GM21360 (cell line): Measurements from ENCODE around the gene MORN5.

ENCODE experiments used
- ATAC-seq: cut with Tn5 transposase; IDR thresholded peaks from one replicate; pipeline ENCODE4 v1.9.1; 2021; ENCODE audit warnings: mild to moderate bottlenecking, moderate library complexity; ENCODE audit not compliant: unreplicated experiment

The MORN5 gene

GRCh38 chr9:122190597-122191381 is 31.1 kb downstream of the MORN5 start:
- no peak for ATAC-seq

GRCh38 chr9:122191584-122191983 is 31.9 kb downstream of the MORN5 start:
- no peak for ATAC-seq

DNA sequence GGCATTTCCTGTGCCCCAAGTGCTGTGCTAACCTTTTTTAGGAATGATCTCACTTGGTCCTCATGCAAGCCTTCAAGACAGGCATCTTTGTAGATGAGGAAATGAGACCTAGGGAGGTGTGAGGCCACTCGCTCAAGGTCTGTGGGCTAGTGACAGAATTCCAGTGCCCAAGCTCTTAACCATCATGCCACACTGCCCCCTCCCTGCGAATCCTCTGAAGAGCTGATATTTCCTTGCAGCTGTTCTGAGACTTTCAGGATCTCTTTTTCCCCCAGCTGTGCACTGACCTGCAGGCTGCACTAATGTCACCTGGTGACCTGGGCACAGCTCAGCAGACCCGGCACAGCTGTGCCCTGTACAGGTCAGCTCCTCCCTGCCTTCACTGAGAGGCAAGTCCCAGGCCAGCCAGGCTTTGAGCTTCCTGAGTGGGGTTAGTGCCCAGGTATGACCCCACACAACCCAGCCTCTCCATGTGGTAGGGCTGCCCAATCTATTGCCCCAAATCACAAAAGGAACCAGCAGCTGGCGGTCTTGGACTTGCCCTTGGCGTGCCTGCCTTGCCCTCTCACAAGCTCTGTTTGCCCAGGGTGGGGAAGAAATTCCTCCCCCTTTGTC is 32.7 kb downstream of the MORN5 start:
- no peak for ATAC-seq

DNA sequence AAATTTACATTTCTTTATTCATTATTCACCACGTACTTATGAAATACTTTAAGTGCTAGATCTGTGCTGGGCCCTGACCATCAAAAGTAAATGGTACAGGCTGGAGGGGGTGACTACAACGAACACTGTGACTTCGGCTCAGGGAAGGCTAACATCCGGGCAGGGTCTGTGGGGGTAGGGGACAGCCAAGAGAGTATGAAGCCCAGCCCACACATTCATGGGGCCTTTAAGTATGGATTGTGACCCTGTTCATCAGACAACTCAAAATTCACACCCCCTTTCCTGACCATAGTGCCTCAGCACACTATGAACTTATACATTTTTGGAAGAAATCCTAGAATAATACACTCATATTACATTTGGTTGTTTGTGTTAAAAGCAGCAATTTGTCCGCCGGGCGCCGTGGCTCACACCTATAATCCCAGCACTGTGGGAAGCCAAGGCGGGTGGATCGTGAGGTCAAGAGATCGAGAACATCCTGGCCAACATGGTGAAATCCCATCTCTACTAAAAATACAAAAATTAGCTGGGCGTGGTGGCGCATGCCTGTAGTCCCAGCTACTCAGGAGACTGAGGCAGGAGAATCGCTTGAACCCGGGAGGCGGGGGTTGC is 33.3 kb downstream of the MORN5 start:
- no peak for ATAC-seq

DNA sequence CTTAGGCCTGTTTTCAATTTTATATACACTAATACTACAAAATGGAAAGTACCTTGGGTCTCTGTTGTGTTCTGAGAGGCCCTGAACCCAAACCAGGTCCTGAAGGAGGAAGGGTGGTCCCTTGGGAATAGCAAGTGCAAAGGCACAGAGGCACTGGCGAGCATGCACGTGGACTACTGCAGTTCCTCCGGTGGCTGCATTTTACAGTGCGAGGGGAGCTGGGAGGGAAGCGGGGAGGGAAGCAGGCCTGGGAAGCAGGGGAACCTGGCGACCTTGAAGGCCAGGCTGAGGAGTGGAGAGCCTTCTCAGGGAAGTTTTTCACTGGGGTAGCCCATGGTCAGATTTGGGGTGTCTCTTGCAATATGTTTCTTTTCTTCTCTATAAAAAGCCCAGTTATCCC is 33.9 kb downstream of the MORN5 start:
- no peak for ATAC-seq

DNA sequence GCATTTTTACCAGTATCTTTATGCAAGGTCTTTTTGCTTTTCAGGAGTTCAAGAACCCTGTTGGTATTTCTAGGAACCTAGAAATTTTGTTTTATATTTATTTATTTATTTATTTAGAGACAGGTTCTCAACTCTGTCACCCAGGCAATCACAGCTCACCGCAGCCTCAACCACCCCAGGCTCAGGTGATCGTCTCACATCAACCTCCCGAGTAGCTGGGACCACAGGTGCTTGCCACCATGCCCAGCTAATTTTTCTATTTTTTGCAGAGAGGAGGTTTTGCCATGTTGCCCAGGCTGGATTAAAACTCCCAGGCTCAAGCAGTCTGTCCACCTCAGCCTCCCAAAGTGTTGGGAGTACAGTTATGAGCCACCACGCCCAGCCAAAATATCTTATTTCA is 36.2 kb downstream of the MORN5 start:
- ATAC-seq = no peak

- ATAC-seq = no peak
Observed at GRCh38 chr9:122197426-122197825, 37.7 kb downstream of the MORN5 start.

DNA sequence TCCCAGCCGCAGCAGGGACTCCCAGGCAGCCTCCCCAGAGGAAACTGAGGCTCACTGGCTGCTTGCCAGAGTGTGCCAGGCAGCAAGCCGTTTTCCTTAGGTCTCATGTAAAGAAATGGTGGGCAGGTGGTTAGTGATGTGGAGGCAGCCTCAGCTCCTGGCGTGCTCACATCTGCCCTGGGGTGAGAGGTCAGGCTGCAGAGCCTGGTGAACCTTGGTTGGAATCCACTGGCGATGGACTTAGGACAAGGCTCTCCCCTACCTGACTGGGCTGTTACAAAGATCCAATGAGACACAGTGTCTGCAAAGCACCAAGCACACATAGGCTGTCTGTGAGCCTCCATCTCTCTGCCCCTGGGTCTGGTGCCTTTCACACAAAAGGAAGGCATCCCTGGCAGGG is 38.2 kb downstream of the MORN5 start:
- no peak for ATAC-seq

GRCh38 chr9:122200960-122201595 is 41.4 kb downstream of the MORN5 start:
- ATAC-seq = no peak

DNA sequence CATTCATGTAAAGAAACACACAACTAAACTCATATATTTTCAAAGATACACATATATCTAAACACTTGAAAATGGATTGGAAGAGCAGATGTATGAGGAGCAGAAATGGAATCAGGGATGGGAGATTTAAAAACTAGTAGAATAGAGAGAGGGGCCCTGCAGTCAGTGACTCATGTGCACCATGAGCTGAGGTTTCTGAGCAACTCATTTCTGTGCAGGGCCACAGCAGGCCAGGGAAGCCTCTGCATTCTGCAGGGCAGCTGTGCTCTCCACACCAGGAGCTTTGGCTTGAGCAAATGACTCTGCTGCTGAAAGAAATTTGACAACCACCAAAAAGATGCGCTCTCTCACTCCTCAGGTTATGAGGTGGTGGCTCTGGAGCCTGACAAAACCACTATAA is 41.9 kb downstream of the MORN5 start:
- no peak for ATAC-seq

DNA sequence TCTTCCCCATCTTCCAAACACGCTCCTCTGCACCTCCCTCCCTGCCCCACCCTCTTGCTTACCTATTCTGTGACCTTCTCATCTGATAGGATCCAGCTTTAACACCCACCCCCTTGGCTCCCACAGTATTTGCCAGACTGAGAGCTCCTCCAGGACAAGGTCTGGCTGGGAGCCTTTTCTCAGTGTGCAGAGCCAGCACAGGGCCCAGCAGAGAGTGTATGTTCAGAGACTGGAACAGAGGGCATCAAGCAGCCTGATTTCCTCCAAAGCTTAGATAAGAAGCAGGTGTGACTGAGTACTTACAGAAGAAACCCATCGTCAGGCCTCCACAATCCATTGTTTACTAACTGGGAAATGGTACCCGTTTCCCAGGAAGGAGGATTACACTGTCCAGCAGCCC is 42.4 kb downstream of the MORN5 start:
- ATAC-seq = no peak

GRCh38 chr9:122204055-122204454 is 44.3 kb downstream of the MORN5 start:
- ATAC-seq = no peak

DNA sequence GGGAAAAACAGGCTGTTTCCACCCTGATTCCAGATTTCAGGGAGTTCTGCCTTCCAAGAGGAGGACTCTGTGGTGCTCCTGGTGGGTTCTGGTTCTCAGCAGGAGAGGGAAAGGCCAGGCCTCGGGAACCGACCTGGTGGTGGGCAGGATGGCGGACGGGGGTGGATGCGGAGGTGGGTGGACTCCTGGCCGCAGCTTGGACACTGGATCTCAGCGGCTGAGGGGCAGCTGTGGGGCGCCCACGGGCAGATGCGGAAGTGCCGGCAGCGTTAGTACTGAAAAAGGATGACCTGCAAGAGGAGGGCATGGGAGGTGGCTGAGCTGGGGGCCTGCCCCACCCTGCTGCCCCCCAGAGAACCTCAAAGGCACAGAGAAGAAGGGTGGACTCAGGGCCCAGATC is 44.8 kb downstream of the MORN5 start:
- ATAC-seq = no peak

DNA sequence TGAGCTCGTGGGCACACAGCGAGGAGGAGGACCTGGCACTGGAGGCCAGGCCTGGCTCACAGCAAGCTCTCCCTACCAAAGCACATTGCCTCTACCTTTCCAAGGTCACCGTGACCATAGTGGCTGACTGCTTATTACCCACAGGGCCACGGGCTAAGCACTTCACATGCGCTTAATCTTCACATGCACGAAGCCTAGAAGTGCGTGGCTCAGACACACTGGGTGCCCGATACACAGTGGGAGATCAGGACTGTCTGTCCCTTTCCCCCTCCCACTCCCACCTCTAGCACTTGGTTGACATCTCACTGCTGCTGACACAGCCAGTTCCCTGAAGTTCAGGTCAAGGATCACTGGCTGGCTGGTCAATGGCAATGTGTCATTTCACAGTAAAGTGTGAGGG is 45.5 kb downstream of the MORN5 start:
- no peak for ATAC-seq

DNA sequence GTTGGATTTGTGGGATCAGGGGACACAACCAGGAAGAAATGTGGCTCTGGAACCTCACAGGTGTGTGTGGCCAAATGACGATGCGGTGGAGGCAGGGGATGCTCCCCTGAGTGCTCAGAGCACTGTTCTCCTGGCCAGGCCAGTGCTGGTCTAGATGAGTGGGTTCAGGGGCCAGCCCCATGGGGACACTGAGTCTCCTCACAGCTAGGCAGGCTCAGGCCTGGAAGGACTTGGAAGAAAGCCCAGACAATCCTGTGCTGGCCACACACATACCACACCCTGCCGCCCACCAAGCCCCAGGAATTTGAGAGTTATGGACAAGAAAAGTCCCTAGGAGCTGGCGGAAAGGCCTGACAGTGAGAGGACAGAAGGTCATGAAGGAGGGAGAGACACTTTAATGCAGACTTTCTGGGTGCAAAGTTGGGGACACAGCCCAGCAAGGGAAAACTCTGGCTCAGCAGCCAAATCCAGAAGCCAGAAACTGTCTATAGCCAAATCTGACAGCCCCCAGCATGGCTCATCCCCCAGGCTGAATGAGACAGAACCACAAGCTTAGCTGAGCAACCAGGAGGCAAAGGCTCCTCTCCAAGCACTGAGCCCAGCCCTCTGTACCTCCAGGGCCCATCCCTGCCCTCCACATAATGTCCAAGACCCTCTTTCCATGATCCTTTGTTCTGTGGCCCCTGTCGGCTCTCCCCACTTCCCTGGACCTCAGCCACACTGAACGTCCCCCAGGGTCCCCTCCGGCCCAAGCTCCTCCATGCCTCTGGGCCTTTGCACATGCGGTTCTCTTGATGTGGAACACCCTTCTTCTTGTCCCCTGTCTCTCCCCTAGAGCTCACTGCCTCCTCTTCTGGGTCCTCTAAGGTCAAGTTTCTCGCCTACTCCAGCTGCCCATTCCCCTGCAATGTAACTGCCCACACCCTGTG is 46.7 kb downstream of the MORN5 start:
- ATAC-seq = no peak

DNA sequence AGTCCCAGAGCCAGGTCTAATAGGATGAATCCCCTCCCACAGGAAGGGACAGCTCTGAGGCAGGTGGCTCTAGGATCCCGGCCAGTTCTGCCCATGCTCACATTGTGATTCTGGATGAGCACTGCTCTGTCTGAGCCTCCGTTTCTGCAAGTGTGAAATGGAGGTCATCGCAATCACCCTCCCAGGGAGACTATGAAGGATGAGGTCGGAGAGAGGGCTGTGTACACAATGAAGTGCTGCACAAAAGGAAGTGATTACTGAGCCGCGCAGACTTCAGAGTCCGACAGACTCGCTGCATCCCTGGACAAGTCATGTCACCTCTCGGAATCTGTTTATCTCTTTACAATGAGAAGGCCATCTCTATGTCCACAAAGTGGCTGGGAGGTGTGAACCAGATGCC is 47.4 kb downstream of the MORN5 start:
- ATAC-seq = no peak

GRCh38 chr9:122209451-122209850 is 49.7 kb downstream of the MORN5 start:
- no peak for ATAC-seq

DNA sequence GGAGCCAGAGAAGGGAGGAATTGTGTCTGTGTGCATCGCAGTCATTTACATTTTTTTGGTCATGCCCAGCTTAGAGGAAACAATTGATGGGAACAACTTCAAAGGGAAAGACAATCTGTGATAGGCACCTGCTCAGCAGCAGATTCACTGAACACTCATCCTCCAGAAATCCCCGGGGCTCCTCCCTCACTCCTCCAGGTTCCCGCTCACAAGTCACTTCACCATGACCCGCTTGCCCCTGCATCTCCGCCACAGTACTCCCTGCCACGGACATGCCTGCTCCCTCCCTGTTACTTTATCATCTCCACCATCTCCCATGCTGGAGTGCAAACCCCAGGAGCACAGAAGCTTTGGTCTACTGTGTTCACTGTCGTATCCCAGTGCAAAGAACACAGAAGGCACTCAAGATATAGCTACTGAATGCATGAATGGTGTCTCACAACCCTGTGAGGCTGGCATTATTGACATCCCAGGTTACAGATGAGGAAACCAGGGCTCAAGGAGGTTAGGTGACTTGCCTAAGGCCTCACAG is 52.8 kb downstream of the MORN5 start:
- no peak for ATAC-seq

- no peak for ATAC-seq
Observed at GRCh38 chr9:122213102-122213588, 53.4 kb downstream of the MORN5 start.
